Middle frontal gyrus (tissue), 1 donor: ENCODE measurements around the gene C4orf17.
A peak's percentile ranks its signal among the peaks of the same experiment; 100 is the strongest.

Source experiments
- DNase-seq: peaks from one replicate; pipeline ENCODE4 v3.0.0-alpha.2; 2015; ENCODE audit warnings: low spot score; ENCODE audit errors: extremely low spot score

The C4orf17 gene

GRCh38 chr4:99536848-99537247 lies 26.0 kb downstream of the C4orf17 start:
- DNase-seq: no peak

GRCh38 chr4:99537674-99538073 lies 26.9 kb downstream of the C4orf17 start:
- DNase-seq: no peak

- DNase-seq: no peak
Observed at GRCh38 chr4:99540277-99540939, 29.6 kb downstream of the C4orf17 start.

GRCh38 chr4:99552872-99553271 lies 42.1 kb downstream of the C4orf17 start:
- no peak for DNase-seq

DNA sequence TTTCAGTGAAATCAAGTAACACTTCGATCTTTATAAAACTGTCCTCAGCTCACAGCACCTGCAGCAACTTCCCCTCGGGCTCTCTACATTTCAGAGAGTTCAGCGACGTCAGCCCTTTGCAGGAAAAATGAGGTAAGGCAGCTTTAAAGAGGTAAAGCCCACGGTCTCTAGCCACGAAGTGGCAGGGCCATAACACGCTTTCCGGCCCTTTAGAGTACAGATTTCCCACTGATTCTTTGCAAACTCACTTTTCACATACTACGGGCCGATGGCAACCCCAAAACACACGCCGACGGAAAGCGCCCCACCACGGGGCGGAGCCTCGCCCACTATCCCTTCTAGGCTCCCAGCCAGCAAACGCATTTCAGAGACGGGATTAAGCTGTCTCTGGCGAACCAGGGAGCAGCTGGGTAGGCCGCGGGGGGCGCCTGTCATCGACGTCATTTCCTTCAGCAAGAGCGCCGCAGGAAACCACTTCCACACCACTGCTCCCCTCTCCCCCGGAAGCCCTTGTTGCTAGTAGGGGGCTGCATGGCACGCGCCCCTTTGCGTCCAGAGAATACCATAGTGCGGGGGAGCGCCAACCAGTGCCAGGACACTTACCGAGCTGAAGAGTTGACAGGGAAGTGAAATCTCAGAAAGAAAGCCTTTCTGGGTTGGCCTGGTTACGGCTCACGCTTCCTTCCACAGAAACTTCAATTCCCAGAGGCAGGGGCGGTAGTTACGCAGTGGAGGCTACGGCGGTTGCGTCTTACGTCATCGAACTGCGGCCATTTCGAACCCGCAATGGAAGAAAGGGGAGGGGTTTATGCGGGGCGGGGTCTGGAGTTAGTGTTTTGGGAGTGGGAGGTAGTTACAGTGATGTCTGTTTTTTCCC lies 52.7 kb downstream of the C4orf17 start, which contains the start of gene TRMT10A:
TSS of gene TRMT10A (minus strand) at position 730 of the 877 bp plus-strand sequence. CDS start 4,701 bp downstream, outside the sequence.
- peak; percentile 95 for DNase-seq

DNA sequence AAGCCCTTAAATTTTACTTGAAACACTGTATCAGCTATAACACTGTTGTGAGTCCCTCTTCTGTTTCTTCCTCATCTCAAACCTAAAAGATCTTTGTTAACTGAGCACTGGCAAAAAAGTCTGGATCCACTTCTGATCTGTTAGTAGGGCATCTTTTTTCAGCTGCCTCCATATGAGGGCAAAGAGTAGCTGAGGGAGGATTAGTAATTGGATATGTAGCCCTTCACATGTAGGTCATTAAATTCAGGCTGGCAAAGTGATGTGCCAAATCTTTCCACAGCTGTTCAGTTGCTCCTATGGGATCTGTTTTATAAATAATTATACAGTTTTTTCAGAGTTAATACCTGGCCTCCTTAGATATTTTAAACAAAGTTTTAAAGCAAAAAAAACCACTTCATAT lies 54.1 kb downstream of the C4orf17 start:
- no peak for DNase-seq

DNA sequence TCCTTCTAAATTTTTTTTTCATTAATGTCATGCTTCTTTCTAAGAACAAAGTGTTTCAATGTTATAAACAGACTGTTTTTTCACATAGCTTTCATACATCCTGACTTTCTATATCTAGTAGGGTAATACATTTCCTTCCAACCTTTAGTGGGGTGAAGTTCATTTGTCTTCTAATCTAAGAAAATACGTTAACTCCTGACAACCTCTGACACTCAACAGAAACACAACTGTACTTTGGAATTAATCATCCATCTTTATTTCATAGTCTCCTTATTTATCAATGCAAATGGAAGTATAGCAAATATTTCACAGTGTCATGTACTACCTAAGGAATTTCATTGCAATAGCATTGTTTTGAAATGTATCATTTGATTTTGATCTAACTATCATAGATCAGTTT lies 61.1 kb downstream of the C4orf17 start:
- DNase-seq: no peak

DNA sequence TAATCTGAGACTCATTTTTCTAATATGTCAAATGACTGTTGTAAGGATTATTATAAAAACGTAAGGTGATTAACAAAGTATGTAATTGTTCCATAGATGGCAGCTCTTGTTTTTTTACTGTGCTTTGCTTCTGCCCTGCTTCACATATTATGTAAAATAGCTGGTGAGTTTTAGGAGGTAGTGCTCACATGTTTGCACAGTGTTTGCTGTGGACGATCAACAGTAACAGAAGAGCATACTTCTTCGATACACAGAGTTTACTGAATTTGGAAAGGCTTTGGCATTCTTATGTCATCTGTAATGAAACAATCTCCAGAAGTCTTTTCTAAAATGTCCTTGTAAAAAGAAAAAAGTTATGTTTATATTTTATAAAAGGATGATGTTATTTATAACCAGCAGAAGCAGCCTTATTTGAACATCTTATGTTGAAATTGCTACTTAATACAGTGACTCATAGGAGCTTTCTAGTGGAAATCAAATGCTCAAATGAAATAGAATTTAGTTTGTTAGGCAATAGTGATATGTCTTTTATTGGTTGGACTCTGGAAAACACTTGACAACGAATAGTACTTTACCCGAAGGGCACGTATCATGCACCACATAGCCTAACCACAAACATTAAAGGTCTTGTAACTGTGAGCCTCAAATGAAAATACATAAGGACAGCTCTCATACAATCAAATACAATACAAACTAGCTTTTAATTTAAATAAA lies 61.9 kb downstream of the C4orf17 start:
- DNase-seq: no peak

- DNase-seq: no peak
Observed at GRCh38 chr4:99573735-99574368, 63.0 kb downstream of the C4orf17 start.

DNA sequence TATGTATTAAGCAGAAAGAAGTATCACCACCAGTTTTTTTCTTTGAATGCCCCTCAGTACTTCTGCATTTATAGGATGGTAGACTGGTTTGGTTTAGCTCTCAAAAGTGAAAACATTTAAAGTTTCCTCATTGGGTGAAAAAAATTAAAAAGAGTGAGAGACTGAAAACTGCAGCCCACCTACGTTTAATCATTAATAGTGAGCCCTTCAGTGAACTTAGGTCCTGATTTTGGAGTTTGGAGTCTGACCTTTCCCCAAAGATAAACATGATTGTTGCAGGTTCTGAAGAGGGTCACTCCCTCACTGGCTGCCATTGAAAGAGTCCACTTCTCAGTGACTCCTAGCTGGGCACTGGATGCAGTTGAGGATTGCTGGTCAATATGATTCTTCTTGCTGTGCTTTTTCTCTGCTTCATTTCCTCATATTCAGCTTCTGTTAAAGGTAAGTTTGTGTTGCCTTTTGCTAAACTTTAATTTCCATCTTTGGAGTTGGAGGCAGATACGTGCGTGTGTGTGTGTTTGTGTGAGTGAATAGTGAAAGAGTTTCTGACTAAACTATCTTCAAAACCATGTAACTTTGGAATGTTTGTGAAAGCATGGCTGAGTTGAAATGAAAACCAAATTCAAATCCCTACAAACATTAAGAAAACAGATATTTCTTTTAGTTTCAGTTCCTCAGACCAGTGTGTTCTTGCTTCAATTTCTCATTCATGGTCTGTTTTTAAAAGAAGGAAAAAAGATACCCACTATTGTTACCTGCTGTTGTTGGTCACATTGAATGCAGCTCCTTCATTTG lies 63.9 kb downstream of the C4orf17 start, which contains the start of gene MTTP:
TSS of gene MTTP (plus strand) at position 295 of the 795 bp plus-strand sequence. CDS start at position 381, 86 bp downstream.
- DNase-seq: no peak

DNA sequence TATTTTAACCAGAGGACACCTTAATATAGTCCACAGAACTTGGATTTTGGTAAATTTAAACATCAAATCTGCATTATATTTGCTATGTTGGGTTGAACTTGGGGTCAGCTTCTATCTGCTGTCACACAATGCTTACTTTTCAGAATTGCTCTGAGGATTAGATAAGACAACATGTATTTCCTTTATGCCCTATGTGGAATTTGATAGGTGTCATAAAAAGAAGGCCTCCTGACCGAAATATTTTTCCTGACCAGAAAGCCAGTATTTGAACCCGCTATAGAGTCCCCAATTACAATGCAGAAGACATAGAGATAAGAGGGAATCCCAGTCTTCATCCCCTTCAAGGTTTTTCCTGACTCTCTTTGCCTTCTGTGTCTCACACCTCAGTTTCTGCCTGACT lies 67.9 kb downstream of the C4orf17 start:
- no peak for DNase-seq

DNA sequence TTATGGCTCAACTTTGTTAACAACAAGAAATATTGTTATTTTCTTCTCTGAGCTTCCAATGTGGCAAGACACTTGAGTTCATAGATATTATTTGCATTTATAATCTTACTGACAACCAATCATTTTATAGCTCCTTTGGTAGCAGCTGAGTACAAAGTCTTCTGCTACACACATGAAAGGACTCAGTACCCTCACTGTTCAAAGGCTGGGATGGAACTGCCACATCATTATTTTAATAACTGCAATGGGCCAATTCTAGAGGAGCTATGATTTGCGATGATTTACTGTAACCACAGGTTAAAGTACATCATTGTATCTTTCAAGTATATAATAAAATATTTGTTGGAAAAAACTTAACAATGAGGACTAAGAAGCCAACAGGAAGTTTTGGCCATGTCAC lies 74.7 kb downstream of the C4orf17 start:
- DNase-seq: no peak

- DNase-seq: no peak
Observed at GRCh38 chr4:99586322-99586721, 75.5 kb downstream of the C4orf17 start.

DNA sequence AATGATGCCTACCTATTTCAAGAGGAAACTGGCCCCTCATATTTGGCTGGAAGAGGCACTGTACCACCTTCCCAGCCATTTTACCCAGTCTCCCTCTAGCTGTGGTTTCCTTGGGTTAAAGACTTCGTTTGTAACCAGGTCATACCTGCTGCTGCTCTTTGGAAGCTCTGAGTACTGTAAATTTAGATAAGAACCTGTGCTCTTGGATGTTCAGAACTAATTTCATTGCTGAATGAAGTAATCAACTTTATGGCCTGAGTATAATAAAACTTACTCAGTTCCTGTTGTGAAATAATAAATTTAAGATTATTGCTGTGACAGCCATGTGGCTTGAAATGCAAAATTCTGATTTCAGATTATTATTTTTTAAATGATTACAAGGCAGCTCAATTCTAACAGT lies 76.0 kb downstream of the C4orf17 start:
- no peak for DNase-seq

GRCh38 chr4:99587309-99587708 lies 76.5 kb downstream of the C4orf17 start:
- DNase-seq: no peak

DNA sequence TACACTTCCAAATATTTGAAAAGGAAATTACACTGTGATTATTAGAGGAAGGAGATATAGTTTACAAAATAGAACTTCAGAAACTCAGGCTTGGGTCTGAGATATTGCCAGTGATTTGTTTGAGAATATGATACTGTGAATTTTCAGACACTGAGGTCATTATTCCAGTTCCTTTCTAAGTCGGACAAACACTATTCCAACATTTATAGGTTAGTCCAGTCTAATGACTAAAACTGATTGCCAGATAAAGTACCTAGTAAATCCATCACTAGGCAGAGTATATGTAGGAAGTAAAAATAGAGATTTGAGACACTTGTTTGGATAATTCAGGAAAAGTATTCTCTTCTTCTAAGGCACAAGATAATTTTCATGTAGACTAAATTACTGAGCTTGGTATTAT lies 77.0 kb downstream of the C4orf17 start:
- no peak for DNase-seq

DNA sequence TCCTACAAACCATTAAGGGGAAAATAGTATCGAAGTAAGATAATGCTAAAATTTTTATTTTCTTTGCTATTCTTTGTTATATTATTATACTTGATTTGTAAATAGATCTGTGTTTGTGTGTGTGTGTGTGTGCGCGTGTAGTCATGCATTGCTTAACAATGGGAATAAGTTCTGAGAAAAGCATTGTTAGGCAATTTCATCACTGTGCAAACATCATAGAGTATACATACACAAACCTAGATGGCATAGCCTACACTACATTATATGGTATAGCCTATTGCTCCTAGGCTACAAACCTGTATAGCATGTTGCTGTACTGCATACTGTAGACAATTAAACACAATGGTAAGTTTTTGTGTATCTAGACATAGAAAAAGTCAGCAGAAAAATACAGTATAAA lies 80.9 kb downstream of the C4orf17 start:
- no peak for DNase-seq
